Thyroid gland (tissue), 4 donors: ENCODE results near the gene IL1RL1.

Experiments used
- CTCF ChIP-seq, 6 experiments: fragments of 200-600 bp in 3 of 6; fragments of 450-650 bp in 3 of 6; sonication (generic) in 3 of 6; IDR thresholded peaks; one replicate each; pipeline ENCODE4 v1.5.1; 2016 to 2019; ENCODE audit warnings: antibody characterized with exemption in 6 of 6, mild to moderate bottlenecking in 2 of 6, inconsistent platforms in 1 of 6, moderate library complexity in 1 of 6
- POLR2A ChIP-seq, 2 donors: fragments of 450-650 bp; IDR thresholded peaks; one replicate each; pipeline ENCODE4 v1.6.1; 2017; ENCODE audit warnings: antibody characterized with exemption in 2 of 2, mild to moderate bottlenecking in 2 of 2, moderate library complexity in 1 of 2

- TF ChIP-seq CTCF (IDR thresholded peaks at IDR 0.05), result no peak
- TF ChIP-seq POLR2A (IDR thresholded peaks at IDR 0.05), result no peak
Measured at GRCh38 chr2:102284611-102285010, 26.8 kb upstream of the IL1RL1 start.
